Sigmoid colon (tissue), 7 donors: ENCODE measurements around the gene TSEN34. TPM values are rescaled to one million over a fixed set of nuclear protein-coding genes. Genes with fewer than 3 reads are reported as not detected.
A peak's percentile ranks its signal among the peaks of the same experiment; 100 is the strongest.

Experiments
- DNase-seq: peaks from one replicate; pipeline ENCODE4 v3.0.0-alpha.2; 2019
- H3K27ac ChIP-seq, 4 donors: fragments of 200-600 bp; sonication (generic); one replicate each; pipeline ENCODE4 v1.5.1; 2016 to 2019; ENCODE audit warnings: mild to moderate bottlenecking in 1 of 4
- H3K27me3 ChIP-seq, 3 donors: fragments of 200-600 bp; sonication (generic); one replicate each; pipeline ENCODE4 v1.5.1; 2019; ENCODE audit warnings: mild to moderate bottlenecking in 1 of 3
- H3K36me3 ChIP-seq, 4 donors: fragments of 200-600 bp; sonication (generic); one replicate each; pipeline ENCODE4 v1.5.1; 2016 to 2019
- H3K4me1 ChIP-seq, 4 donors: fragments of 200-600 bp; sonication (generic); one replicate each; pipeline ENCODE4 v1.5.1; 2017 to 2019
- H3K4me3 ChIP-seq, 4 donors: fragments of 200-600 bp; sonication (generic); one replicate each; pipeline ENCODE4 v1.5.1; 2017 to 2019; ENCODE audit warnings: mild to moderate bottlenecking in 2 of 4, moderate library complexity in 1 of 4
- H3K9me3 ChIP-seq, 4 donors: fragments of 200-600 bp in 3 of 4; sonication (generic) in 3 of 4; one replicate each; pipeline versions ENCODE4 v1.5.1 to v1.6.1; 2013 to 2019
- EP300 ChIP-seq, 4 donors: sonication (generic); formaldehyde crosslinking; IDR thresholded peaks; one replicate each; pipeline ENCODE4 v1.6.1; 2017; ENCODE audit warnings: antibody characterized with exemption in 4 of 4
- POLR2A ChIP-seq, 2 donors: fragments of 450-650 bp; IDR thresholded peaks; one replicate each; pipeline ENCODE4 v1.6.1; 2016; ENCODE audit warnings: antibody characterized with exemption in 2 of 2, mild to moderate bottlenecking in 2 of 2, moderate library complexity in 2 of 2
- POLR2AphosphoS5 ChIP-seq, 4 donors: sonication (generic); formaldehyde crosslinking; IDR thresholded peaks; one replicate each; pipeline ENCODE4 v1.6.1; 2017; ENCODE audit warnings: antibody characterized with exemption in 4 of 4
- WGBS, 2 donors: extraction: QIAGEN DNeasy Blood & Tissue Kit; methylation state at CpG; one replicate each; pipeline ENCODE4 v1.1.7; 2013; 5-methylcytosine and 5-hydroxymethylcytosine counted together
- intact Hi-C: fragments of 100-400 bp; cut with DNase I; formaldehyde crosslinking; loops from one replicate; pipeline ENCODE4 v1.15.1; 2023
- polyA plus RNA-seq, 3 donors: library from polyadenylated mRNA; stranded (reverse); fragments of 200-250 nt; gene quantifications; one replicate each; pipeline ENCODE4 v1.2.3, GENCODE V29; 2013
- total RNA-seq, 4 donors: library from RNA; depleted of rRNA; stranded (reverse); fragments of >200 nt; gene quantifications; one replicate each; pipeline ENCODE4 v1.1.0, GENCODE V29; 2016
- TF ChIP-seq, protein P1 (sequence below), 4 experiments: fragments of 450-650 bp in 3 of 4; fragments of 200-600 bp in 1 of 4; IDR thresholded peaks; one replicate each; pipeline ENCODE4 v1.5.1; 2016 to 2019; ENCODE audit warnings: antibody characterized with exemption in 4 of 4, mild to moderate bottlenecking in 3 of 4, moderate library complexity in 2 of 4
- donor health status: healthy with polysubstance abuse.
- donor health status: Bipolar disorder and iron deficiency.
- donor health status: healthy.

Gene TSEN34
- total and polyA plus RNA-seq, 7 donors = 41.5 to 80.9 (median 52.5) TPM

GRCh38 chr19:54147676-54148075, 43.4 kb upstream of the TSEN34 start:
- H3K4me1 ChIP-seq = peaks cover 0 to 14% (median 2%) of the 10 kb centered on the region in 4 donors
- TF ChIP-seq POLR2AphosphoS5 (IDR thresholded peaks at IDR 0.05) (peak in 3 of 4 donors; percentile 44 to 57 (median 51)), POLR2A (IDR thresholded peaks at IDR 0.05) (no peak)
- peak; percentile 84 for DNase-seq
- intact Hi-C loops = no loop called here
- peaks cover 81 to 100% (median 90%) of the 10 kb centered on the region in 4 donors for H3K36me3 ChIP-seq
- 87 to 94% methylated on average over 3 of the region's 3 CpGs for WGBS, 2 donors
- no peak overlapping the region for H3K4me3 ChIP-seq
- H3K27ac ChIP-seq = peak overlapping the region; percentile 7 to 51 (median 28)
- H3K9me3 ChIP-seq = no peaks in the 10 kb centered on the region
- no peaks in the 10 kb centered on the region for H3K27me3 ChIP-seq

DNA sequence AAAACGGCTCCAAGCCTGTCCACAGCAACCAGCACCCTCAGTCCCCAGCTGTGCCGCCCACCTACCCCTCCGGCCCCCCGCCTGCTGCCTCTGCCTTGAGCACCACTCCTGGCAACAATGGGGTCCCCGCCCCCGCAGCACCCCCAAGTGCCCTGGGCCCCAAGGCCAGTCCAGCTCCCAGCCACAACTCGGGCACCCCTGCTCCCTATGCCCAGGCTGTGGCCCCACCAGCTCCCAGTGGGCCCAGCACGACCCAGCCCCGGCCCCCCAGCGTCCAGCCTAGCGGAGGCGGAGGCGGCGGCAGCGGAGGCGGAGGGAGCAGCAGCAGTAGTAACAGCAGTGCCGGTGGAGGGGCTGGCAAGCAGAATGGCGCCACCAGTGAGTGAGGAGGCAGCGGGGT, 43.0 kb upstream of the TSEN34 start:
- Histone ChIP-seq H3K9me3 (no peaks in the 10 kb centered on the region), H3K4me1 (peaks cover 0 to 14% (median 2%) of the 10 kb centered on the region in 4 donors), H3K27me3 (no peaks in the 10 kb centered on the region), H3K4me3 (no peak overlapping the region), H3K36me3 (peaks cover 81 to 100% (median 90%) of the 10 kb centered on the region in 4 donors), H3K27ac (peak overlapping the region in 2 of 4 donors; percentile 18 to 32)
- no peak for DNase-seq
- WGBS, 2 donors = 88 to 90% methylated on average over 19 of the region's 19 CpGs
- TF ChIP-seq EP300 (IDR thresholded peaks at IDR 0.05) = no peak
- intact Hi-C loops = no loop called here

DNA sequence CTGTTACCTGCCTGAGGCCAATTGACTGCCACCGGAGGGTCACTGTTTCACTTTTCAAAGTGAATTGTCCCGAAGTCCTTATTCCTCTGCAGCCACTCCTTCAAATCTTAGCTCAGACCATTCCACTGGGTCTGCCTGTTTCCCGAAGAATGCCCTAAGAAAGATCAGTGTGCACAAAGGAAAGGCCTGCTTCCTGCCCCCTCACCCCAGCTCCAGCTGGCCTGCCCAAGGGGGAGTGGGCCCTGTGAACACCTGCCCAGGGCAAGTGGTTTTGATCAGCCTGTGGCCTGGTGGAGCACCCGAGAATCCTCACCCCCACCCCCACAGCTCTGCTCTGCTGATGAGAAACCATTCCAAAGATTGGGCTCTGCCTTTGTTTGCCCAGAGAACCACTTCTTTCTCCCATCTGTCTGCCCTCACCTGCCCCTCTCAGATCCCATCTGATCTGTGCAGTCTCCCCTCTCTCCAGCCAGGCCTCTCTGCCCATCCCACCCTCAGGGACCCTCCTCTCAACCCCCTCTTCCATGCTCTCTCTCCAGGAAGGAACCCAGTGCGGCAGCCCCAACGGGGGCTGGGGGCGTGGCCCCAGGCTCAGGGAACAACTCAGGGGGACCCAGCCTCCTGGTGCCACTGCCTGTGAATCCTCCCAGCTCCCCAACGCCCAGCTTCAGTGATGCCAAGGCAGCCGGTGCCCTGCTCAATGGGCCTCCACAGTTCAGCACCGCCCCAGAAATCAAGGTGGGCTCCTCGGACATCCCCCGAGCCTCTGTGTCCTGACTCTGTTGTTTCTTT, 41.9 kb upstream of the TSEN34 start:
- DNase-seq = no peak
- no peaks in the 10 kb centered on the region for H3K27me3 ChIP-seq
- no peaks in the 10 kb centered on the region for H3K9me3 ChIP-seq
- H3K4me3 ChIP-seq = no peak overlapping the region
- WGBS, 2 donors = 85 to 87% methylated on average over 12 of the region's 12 CpGs
- TF ChIP-seq POLR2A (IDR thresholded peaks at IDR 0.05) (no peak), EP300 (IDR thresholded peaks at IDR 0.05) (no peak), POLR2AphosphoS5 (IDR thresholded peaks at IDR 0.05) (no peak)
- TF ChIP-seq, protein P1, sequence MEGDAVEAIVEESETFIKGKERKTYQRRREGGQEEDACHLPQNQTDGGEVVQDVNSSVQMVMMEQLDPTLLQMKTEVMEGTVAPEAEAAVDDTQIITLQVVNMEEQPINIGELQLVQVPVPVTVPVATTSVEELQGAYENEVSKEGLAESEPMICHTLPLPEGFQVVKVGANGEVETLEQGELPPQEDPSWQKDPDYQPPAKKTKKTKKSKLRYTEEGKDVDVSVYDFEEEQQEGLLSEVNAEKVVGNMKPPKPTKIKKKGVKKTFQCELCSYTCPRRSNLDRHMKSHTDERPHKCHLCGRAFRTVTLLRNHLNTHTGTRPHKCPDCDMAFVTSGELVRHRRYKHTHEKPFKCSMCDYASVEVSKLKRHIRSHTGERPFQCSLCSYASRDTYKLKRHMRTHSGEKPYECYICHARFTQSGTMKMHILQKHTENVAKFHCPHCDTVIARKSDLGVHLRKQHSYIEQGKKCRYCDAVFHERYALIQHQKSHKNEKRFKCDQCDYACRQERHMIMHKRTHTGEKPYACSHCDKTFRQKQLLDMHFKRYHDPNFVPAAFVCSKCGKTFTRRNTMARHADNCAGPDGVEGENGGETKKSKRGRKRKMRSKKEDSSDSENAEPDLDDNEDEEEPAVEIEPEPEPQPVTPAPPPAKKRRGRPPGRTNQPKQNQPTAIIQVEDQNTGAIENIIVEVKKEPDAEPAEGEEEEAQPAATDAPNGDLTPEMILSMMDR (IDR thresholded peaks at IDR 0.05) = no peak
- intact Hi-C loops = no loop called here
- no peak overlapping the region for H3K27ac ChIP-seq
- H3K4me1 ChIP-seq = peaks cover 0 to 14% (median 2%) of the 10 kb centered on the region in 4 donors
- peaks cover 79 to 100% (median 89%) of the 10 kb centered on the region in 4 donors for H3K36me3 ChIP-seq

- TF ChIP-seq EP300 (IDR thresholded peaks at IDR 0.05) (no peak), POLR2A (IDR thresholded peaks at IDR 0.05) (no peak), POLR2AphosphoS5 (IDR thresholded peaks at IDR 0.05) (no peak)
- TF ChIP-seq, protein P1 (IDR thresholded peaks at IDR 0.05) = no peak
- H3K27ac ChIP-seq = no peak overlapping the region
- intact Hi-C loops = no loop called here
- DNase-seq = no peak
- peaks cover 0 to 14% (median 2%) of the 10 kb centered on the region in 4 donors for H3K4me1 ChIP-seq
- peaks cover 79 to 100% (median 89%) of the 10 kb centered on the region in 4 donors for H3K36me3 ChIP-seq
- no peaks in the 10 kb centered on the region for H3K9me3 ChIP-seq
- 86 to 92% methylated on average over 23 of the region's 23 CpGs for WGBS, 2 donors
- no peak overlapping the region for H3K4me3 ChIP-seq
- H3K27me3 ChIP-seq = no peaks in the 10 kb centered on the region
Observed at GRCh38 chr19:54151362-54152035, 39.6 kb upstream of the TSEN34 start.

- Histone ChIP-seq H3K4me1 (peaks cover 0 to 8% (median under 1%) of the 10 kb centered on the region in 4 donors), H3K36me3 (peaks cover 76 to 100% (median 88%) of the 10 kb centered on the region in 4 donors), H3K9me3 (no peaks in the 10 kb centered on the region), H3K27ac (no peak overlapping the region), H3K27me3 (no peaks in the 10 kb centered on the region), H3K4me3 (no peak overlapping the region)
- 93 to 96% methylated on average over 12 of the region's 12 CpGs for WGBS, 2 donors
- TF ChIP-seq EP300 (IDR thresholded peaks at IDR 0.05) (no peak), POLR2A (IDR thresholded peaks at IDR 0.05) (no peak), POLR2AphosphoS5 (IDR thresholded peaks at IDR 0.05) (no peak)
- TF ChIP-seq, protein P1 (IDR thresholded peaks at IDR 0.05) = no peak
- intact Hi-C loops = no loop called here
- no peak for DNase-seq
Observed at GRCh38 chr19:54152267-54152666, 38.8 kb upstream of the TSEN34 start.
